IPS-18c (cell line): ENCODE data around the gene RBM28.

Experiments
- H3K4me3 ChIP-seq: 2 replicates; pipeline ENCODE4 v1.7.0; 2013; ENCODE audit warnings: low read depth, mild to moderate bottlenecking, low read length, moderate library complexity; ENCODE audit not compliant: insufficient read depth
- H3K9me3 ChIP-seq: one replicate; pipeline ENCODE4 v1.6.1; 2013; ENCODE audit warnings: mild to moderate bottlenecking, low read length, moderate library complexity; ENCODE audit not compliant: control insufficient read depth, insufficient read depth

RBM28 gene

DNA sequence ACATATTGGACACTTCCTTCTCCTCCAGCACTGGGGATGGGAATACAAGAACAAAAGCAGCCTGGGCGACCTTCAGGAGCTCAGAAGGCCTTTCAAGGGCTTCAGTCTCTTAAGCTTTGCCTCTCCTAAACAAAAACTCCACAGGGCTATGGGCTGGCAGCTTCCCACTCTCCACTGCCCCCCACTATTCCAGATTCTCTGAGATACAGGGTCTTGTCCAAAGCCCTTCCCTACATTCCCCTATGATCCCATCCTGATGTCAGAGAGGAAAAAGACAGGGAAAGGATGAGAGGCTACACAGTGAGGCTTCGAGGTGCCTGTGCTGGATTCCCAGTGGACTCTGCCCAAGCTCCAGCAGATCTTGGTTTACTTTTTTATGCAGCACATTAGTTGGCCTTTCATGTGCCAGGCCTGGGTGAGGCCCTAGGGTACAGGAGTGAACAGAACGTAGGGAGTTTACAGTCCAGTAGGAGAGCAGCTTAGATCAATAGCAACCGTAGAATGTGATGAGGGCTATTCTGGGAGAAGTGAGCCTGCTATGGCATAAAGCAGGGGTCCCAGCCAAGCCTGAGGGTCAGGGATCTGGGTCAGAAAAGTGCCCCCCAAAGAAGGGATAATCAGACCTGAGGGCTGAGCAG is 69.3 kb downstream of the RBM28 start:
- peaks cover 6% of the 10 kb centered on the region for H3K9me3 ChIP-seq

DNA sequence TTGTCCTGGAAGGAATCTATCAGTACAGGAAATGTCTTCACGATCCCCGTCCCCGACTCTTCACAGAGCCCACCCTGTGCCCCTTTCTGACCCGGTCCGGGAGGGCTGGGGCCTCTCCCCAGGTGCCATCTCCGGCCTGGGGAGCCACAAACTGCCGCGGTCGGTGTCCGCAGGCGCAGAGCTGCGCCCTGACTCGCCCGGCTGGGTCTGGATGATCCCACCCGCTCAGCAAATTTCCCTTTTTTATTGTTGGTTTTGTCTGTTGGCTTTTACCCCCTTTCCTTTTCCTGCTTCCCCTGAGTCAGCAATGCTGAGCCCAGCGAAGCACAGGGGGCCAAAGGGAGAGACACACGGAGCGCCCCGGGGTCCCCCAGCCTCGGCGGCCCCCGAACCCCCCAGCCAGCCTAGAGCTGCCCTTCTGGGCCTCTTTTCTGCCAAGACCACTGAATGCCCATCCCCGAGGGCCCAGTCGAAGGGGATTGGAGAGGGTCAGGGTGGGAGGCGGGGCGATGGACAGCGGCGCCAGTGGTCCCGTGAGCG is 71.7 kb downstream of the RBM28 start:
- H3K4me3 ChIP-seq, result no peak overlapping the region

More for the DNA sequence above, 69.3 kb downstream of the RBM28 start:
- no peak overlapping the region for H3K4me3 ChIP-seq

DNA sequence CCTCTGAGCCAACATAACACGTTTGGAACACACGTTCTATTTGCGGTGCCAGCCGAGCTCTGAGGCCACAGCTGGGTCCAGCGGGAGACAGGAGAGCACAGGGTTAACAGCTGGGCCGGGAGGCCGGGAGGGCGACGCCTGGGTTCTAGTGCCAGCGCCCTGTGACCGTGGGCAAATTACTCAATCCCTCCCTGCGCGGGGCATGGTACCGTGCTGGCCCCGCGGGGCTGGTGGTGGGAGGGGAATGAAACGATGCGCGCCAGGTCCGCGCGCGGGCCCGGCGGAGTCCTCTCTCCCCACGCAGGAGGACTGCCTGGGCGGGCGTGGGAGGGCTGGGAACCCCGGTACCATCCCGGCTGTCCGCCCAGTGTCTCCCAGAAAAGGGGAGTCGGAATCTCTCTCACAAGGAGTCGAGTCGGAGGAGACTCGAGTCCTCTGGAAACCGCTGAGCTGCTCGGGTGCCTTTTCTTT is 72.2 kb downstream of the RBM28 start:
- H3K4me3 ChIP-seq, result no peak overlapping the region
- H3K9me3 ChIP-seq, result peaks cover 11% of the 10 kb centered on the region

More for the DNA sequence above, 71.7 kb downstream of the RBM28 start:
- peaks cover 11% of the 10 kb centered on the region for H3K9me3 ChIP-seq

DNA sequence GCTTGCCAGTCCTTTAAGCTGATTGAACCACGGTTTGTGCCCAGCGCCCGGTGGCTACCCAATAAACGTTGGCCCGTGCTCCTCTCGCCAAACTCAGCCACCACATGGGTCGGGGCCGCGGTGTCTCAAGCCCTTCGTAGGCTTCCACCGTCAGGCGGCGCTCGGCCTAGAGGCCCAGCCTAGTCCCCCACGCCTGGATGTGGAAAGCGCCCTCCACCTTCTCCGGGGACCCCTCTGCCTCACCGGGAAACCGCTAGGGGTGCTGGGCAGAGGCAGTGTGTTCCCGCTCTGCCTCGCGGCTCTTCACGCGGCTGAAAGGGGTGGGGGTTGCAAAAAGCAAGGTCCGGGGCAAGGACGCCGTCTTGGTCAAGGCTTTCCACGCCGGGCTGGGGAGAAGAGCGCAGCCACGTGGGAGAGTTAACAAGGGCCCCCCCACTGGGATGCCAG is 72.9 kb downstream of the RBM28 start:
- peaks cover 8% of the 10 kb centered on the region for H3K9me3 ChIP-seq
- H3K4me3 ChIP-seq, result no peak overlapping the region

DNA sequence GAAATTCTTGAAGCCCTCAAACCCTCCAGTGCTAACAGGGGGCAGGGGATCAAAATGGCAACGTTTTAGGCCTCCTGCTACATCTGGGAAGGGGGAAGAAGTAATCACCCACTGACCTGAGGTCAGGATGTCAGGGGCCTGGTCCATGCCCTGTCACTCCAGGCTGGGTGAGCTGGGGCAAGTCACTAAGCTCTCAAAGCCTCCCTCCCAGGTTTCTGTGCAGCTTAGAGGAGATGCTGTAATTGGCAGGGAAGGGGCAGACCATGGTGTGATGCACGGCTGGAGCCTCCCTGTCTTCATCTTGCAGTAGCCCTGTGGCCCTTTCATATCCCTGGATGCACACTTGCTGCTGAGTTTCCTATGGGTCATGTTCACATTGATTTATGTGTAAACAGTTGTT is 75.5 kb downstream of the RBM28 start:
- peaks cover 7% of the 10 kb centered on the region for H3K9me3 ChIP-seq

DNA sequence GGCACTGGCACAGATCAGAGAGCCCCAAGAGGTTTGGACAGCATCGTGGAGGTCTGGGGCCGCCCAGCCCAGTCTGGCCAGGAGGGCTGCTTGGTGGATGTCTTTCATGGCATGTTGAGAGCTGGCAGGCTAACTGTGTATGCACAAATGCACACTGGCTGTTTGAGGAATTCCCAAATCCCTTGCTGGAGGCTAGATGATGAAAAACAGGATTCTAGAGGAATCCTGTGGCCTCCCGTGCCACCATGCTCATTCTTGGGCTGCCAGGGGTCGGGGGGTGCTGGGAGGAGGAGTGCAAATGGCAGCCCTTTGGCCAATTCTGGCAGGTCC is 76.1 kb downstream of the RBM28 start:
- H3K4me3 ChIP-seq, result peak overlapping the region; percentile 40
- peaks cover 9% of the 10 kb centered on the region for H3K9me3 ChIP-seq

More for the DNA sequence above, 75.5 kb downstream of the RBM28 start:
- no peak overlapping the region for H3K4me3 ChIP-seq

DNA sequence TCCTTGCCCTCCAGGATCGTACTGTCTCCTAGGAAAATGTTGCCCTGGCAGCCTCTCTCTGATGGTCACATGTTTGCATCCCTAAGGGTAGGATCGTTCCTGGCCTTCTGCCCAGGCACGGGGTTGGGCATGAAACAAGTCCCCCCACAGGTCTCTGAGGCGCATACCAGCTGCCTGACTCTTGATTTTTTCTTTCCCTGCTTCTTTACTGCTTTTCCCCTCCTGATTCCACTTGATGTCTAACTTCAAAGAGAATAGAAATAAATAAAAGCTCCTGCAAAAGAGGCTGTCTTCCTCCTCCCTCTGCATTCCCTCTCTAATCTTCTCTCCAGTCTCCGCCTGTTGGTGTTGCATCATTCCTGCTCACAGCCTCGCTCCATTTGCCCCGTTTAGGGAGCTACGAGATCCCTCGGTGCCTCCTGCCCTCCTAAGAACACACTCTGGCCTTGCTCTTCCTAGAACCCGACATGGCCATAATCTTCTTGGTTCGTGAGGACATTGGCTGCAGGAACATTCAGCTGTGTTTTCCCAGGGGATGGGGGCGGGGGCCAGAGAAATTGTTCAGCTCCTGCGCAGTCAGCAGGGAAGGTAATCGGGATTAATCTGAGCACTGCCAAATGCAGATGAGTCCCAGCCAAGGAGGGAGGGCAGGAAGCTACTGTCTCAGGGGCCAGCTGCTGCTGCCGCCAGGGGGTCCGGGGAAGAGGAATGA is 76.7 kb downstream of the RBM28 start:
- peak overlapping the region; percentile 40 for H3K4me3 ChIP-seq
- peaks cover 9% of the 10 kb centered on the region for H3K9me3 ChIP-seq

DNA sequence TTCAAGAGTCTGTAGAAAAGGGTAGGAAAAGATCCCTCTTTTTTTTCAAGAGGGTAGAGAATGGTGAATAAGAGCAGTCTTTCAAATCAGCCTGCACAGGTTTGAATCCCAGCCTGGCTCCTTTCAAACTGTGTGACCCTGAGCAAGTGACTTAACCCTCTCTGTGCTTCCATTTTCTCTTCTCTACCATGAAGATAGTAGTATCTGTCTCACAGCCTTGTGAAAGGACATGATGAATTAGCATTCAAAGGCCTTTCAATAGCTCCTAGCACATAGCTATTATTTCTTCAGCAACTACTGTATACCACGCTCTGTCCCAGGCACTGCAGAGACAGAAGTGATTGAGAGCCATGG is 77.2 kb downstream of the RBM28 start:
- Histone ChIP-seq H3K4me3 (no peak overlapping the region), H3K9me3 (peaks cover 9% of the 10 kb centered on the region)

DNA sequence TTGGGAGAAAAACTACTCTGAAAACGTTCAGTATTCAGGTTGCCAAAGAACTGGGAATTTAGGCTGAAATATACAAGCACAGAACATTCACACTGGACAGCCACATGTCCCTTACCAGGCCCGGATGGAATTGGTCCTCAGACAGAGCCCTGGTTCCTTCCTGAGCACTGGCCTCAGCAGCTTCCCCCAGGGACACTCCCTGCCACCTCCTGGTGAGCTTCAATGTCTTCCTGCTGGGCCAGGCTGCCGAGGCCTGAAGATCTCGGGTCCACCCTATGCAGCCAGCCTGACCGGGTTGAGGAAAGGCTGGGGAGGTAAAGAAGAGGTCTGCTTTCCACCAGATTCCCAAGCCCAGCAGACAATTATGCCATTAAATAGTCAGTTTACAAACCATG is 77.8 kb downstream of the RBM28 start:
- no peak overlapping the region for H3K4me3 ChIP-seq
- H3K9me3 ChIP-seq, result peaks cover 9% of the 10 kb centered on the region

DNA sequence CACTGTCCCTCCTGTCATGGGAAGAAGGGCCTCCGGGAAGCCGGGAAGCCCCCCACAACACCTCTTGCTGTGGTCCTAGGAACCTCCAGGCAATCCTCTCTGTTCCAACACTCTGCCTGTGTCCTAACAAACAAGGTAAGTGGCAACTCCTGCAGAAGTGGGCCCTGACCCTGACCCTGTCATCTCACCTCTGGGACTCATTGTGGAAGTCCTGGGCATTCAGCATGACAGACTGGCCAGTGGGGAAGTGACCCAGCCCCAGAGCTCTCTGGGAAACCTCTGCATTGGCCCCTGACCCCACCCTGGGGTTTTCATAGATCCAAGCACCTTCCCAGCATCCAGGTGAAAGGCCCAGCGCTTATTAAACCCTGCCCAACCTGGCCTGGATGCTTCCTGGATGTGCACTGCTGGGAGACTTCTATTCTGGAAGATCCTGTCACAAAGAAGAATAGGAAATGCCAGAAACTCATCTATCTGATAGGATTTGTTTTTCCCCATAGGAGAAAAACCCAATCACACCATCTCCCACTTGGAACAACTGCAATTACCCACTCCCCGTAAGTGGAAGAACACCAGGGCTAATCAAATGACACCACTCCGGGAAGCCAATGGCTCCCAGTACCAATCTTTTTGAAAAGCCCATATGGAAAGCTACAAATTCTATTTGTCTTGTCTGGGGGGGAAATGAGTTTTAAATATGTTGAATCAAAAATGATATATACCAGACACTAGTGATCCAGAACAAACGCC is 78.4 kb downstream of the RBM28 start:
- H3K4me3 ChIP-seq, result no peak overlapping the region
- H3K9me3 ChIP-seq, result peaks cover 7% of the 10 kb centered on the region

DNA sequence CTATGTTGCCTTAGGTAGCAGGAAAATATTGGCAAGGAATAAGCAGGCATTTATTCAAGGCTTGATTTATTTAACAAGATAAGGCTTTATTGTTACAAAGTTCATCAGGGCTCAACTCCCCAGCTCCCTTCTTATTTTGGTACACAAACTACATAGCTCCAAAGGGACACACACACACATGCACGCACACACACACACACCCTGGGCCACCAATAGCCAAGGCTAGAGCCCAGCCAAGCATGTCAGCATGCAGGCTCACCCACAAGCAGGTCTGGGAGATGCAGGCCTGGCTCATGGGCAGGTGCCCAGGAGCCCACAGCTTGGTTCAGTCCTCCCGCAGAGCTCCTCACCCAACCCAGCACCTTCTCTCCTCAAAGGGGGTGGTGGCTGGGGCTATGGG is 79.2 kb downstream of the RBM28 start:
- Histone ChIP-seq H3K9me3 (peaks cover 7% of the 10 kb centered on the region), H3K4me3 (no peak overlapping the region)

DNA sequence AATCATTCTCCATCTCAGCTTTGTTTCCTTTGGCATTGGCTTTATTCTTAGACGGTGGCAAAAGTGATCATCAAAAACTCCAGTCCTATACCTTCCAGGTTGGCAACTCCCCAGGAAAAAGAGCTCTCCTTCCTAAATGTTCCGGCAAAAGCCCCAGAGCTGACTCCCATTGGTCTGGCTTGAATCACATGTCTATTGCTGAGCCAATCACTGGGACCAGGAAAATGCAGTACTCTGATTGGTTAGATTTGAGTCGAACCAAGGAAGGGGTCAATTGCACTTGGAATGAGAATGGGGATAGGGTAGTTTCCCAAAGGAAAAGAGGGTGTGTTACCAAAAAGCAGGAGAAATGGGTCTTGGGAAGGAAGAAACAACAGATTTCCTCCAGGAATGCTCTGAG is 80.3 kb downstream of the RBM28 start:
- Histone ChIP-seq H3K4me3 (peak overlapping the region; percentile 6; the same call in 1 of the 2 replicates), H3K9me3 (peaks cover 7% of the 10 kb centered on the region)

DNA sequence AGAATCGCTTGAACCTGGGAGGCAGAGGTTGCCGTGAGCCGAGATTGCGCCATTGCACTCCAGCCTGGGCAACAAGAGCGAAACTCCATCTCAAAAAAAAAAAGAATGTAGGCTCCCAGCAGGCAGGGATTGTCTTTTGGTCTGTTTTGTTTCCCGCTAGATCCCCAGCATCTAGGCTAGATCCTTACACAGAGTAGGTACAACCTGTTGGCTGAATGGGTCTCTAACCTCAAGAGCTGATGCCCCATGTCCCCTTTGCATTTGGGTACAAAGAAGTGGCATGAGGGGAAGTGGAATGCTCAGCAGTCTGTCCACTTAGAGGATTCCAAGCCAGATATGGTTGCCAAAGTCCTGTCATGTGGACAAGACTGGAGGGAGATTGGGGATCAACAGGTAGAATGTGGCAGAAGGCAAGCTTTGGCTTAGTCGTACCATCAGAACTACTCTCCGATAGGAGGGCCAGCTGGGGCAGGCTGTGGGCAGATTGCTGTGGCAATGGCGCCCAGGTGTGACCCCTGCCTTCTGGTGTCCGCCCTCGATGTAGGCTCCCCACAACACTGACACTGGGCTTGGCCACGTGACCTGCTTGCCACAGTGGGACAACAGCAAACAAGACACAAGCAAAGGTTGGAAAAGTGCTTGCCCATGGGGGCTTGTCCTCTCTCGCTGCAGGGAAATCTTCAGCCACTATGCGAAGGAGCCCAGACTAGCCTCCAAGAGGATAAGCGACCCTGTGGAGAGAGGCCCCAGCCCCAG is 81.3 kb downstream of the RBM28 start:
- no peak overlapping the region for H3K4me3 ChIP-seq
- H3K9me3 ChIP-seq, result peaks cover 3% of the 10 kb centered on the region

DNA sequence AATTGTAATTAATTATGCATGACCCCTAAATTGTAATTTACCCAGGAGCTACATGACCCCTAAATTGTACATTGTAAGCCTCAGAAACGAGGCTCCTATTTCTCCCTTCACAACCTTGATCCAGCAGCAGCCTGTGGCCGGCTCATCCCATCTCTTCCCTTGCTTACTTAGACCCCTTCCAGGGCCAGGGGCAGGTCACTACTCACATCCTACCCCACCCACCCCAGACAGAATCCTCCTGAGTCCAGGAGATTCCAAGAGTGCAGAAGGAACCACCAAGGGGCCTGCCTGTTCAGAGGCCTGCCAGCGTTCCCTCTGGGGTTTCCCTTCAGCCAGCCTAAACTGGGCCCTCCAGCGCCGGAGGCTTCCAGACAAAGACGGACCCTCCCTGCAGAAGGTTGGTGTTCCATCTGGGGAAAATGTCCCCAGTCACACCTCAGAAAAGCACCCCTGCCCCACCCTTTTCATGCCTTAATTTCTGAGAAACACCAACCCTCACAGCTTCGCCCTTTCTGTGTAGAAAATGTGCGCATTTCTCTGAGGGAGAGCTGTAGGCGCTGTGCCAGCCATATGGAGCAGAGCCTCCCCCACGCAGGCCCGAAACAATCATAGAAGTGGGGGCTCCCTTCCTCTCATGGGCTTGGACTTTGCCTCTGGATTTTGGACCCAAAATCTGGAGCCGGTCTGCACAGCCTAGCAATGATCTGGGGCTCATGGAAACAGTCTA is 83.5 kb downstream of the RBM28 start:
- H3K4me3 ChIP-seq, result no peak overlapping the region; the same call in 1 of the 2 replicates
- peaks cover 2% of the 10 kb centered on the region for H3K9me3 ChIP-seq

DNA sequence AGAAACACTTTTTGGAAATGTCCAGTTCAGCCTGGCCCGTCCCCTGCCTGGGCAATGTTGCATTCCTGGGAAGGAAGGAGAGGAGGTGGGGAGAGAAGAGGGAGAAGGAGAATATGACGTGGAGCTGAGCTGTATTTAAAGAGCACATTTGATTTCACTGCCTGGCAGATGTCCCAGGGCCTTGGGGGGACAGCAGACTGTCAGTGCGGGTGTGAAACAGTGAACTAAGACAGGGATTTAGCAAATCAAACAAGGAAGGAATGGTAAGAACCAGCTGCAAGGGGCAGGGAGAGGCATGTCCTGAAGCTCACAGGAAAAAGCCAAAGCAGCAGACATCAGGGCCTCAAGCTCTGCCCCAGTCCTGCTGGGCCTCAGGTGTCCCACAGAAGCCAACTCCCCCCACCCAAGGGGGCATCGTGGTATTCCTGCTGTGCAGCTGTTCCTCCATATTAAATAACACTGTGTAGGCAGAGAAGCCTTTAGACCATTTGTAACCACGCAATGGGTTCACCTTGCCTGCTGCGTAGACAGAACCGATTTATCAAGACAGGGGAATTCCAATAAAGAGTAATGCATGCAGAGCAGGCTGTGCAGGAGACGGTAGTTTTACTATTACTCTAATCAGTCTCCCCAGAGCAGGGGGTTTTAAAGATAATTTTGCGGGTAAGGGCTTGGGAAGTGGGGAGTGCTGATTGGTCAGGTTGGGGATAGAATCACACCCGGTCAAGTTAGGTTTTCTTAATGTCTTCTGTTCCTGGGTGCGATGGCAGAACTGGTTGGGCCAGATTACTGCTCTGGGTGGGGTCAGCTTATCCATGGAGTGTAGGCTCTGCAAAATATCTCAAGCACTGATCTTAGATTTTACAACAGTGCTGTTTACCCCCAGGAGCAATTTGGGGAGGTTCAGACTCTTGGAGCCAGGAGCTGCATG is 84.3 kb downstream of the RBM28 start:
- Histone ChIP-seq H3K9me3 (peaks cover 2% of the 10 kb centered on the region), H3K4me3 (no peak overlapping the region)

DNA sequence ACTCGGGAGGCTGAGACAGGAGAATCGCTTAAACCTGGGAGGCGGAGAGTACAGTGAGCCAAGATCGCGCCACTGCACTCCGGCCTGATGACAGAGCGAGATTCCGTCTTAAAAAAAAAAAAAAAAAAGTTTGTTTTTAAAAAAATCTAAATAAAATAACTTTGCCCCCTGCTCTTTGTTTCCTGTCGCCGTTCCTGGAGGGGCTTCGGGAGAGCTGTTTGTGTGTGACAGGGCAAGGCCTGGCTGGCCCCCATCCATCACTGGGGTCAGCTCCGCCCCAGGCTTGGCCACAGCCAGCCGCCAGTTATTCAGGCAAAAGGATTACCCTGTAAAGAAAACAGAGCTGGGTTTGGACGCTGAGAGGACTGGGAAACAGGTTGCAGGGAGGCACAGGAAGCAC is 86.2 kb downstream of the RBM28 start:
- Histone ChIP-seq H3K4me3 (no peak overlapping the region), H3K9me3 (peaks cover 2% of the 10 kb centered on the region)
